PFSK-1 (cell line): Measurements from ENCODE around the gene KLF7.

Experiments used
- FOXP2 ChIP-seq: optimal IDR thresholded peaks from 2 replicates; pipeline ENCODE3; 2011; ENCODE audit warnings: borderline replicate concordance, control low read depth, inconsistent platforms; ENCODE audit not compliant: insufficient read depth; ENCODE audit errors: extremely low read length, extremely low read depth
- POLR2AphosphoS5 ChIP-seq: IDR thresholded peaks from 2 replicates; pipeline ENCODE4 v1.6.1; 2012; ENCODE audit warnings: low read depth, mild to moderate bottlenecking, control low read depth, low read length, moderate library complexity
- SIN3A ChIP-seq: IDR thresholded peaks from 2 replicates; pipeline ENCODE4 v1.6.1; 2012; ENCODE audit warnings: mild to moderate bottlenecking, low read length, moderate library complexity, borderline replicate concordance; ENCODE audit not compliant: insufficient read depth
- TAF1 ChIP-seq: IDR thresholded peaks from 2 replicates; pipeline ENCODE4 v1.6.1; 2012; ENCODE audit warnings: low read length, control low read depth, borderline replicate concordance; ENCODE audit not compliant: insufficient read depth
- TF ChIP-seq, protein P1 (sequence below), 2 experiments: IDR thresholded peaks; 2 replicates each; pipeline versions ENCODE4 v1.6.1 to v1.8.0; 2011 to 2012; ENCODE audit warnings: low read depth in 2 of 2, low read length in 2 of 2, control low read depth in 1 of 2, inconsistent platforms in 1 of 2, mild to moderate bottlenecking in 1 of 2, moderate library complexity in 1 of 2; ENCODE audit not compliant: insufficient read depth in 1 of 2

The KLF7 gene

DNA sequence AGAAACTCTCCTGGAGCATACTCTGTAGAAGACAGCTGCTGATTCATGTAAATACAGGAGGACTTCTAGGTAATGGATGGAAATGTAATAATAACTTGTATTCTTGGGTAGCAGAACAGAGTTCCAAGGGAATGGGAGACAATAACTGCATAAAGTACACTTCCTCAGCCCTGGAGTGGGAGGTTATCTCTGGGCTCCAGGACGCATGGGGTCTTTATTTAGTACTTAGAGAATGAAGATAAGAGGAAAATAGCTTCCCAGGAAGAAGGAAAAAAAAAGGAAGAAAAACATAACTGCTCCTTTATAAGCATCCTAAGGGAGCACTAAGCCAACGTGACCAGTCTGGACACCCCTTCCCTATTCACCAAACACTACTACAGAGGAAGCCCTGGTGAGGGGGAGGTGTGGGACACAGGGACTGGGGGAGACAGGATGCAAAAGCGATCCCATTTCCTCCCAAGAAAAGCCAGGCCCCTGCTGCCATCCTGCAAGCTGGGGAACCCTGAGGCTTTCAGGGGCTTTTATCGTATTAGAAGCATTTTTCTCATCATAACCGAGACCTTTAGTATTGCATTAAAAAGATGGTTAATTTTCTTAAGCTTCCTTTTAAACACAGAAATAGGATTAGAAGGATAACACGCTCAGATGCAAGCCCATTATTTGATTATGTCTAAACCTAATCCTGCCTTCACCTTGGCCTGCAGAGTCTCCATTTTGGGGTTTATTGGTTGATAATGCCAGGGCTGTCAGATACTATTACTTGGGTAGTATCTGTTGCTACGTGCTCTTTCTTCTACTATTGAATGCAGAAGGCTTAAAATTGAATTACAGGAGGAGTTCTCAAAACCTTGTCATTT lies 78.5 kb downstream of the KLF7 start:
- TF ChIP-seq SIN3A (no peak), FOXP2 (no peak), POLR2AphosphoS5 (no peak), TAF1 (no peak)
- TF ChIP-seq, protein P1, sequence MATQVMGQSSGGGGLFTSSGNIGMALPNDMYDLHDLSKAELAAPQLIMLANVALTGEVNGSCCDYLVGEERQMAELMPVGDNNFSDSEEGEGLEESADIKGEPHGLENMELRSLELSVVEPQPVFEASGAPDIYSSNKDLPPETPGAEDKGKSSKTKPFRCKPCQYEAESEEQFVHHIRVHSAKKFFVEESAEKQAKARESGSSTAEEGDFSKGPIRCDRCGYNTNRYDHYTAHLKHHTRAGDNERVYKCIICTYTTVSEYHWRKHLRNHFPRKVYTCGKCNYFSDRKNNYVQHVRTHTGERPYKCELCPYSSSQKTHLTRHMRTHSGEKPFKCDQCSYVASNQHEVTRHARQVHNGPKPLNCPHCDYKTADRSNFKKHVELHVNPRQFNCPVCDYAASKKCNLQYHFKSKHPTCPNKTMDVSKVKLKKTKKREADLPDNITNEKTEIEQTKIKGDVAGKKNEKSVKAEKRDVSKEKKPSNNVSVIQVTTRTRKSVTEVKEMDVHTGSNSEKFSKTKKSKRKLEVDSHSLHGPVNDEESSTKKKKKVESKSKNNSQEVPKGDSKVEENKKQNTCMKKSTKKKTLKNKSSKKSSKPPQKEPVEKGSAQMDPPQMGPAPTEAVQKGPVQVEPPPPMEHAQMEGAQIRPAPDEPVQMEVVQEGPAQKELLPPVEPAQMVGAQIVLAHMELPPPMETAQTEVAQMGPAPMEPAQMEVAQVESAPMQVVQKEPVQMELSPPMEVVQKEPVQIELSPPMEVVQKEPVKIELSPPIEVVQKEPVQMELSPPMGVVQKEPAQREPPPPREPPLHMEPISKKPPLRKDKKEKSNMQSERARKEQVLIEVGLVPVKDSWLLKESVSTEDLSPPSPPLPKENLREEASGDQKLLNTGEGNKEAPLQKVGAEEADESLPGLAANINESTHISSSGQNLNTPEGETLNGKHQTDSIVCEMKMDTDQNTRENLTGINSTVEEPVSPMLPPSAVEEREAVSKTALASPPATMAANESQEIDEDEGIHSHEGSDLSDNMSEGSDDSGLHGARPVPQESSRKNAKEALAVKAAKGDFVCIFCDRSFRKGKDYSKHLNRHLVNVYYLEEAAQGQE (IDR thresholded peaks at IDR 0.05; ENCODE audit: insufficient read depth in 1 of 2, low read depth in 2 of 2, low read length in 2 of 2) = no peak

DNA sequence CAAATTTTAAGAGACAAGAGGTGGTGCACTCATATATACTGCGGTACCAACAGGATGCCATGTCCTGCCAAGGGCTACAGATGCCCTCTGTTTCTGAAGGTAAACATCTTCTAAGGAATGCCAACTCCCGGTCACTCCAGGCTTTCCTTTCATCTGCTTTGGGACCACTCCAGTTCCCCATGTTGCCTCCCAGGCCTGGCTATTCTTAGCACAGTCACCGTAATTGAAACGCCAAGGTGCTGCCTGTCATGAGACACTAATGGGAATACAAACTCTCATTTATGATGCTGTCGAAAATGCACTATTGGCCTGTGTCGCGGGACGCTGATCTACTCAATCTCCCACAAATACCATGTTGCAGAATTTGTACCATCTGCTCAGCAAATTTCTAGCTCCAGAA lies 79.6 kb downstream of the KLF7 start:
- no peak for TF ChIP-seq FOXP2
- TF ChIP-seq POLR2AphosphoS5 = no peak
- TF ChIP-seq, protein P1 (IDR thresholded peaks at IDR 0.05; ENCODE audit: insufficient read depth in 1 of 2, low read depth in 2 of 2, low read length in 2 of 2) = no peak
- no peak for TF ChIP-seq TAF1
- TF ChIP-seq SIN3A = no peak

DNA sequence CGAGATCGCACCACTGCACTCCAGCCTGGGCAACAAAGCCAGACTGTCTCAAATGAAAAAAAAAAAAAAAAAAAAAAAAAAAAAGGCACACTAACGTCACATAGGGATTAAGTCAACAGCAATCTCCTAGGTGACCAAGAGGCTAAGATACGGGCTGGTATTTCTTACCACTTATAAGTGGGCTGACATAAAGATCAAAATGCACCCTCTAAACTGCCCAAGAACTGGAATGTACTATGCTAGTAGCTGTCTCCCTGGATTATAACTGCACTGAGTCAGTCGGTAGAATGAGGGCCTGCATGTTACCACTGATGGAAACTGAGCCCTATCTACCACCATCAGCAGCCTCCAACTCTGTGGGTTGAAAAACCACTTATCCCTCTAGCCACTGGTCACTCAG lies 80.6 kb downstream of the KLF7 start:
- TF ChIP-seq, protein P1 (IDR thresholded peaks at IDR 0.05; ENCODE audit: insufficient read depth in 1 of 2, low read depth in 2 of 2, low read length in 2 of 2) = no peak
- TF ChIP-seq TAF1 (no peak), SIN3A (no peak), POLR2AphosphoS5 (no peak), FOXP2 (no peak)

DNA sequence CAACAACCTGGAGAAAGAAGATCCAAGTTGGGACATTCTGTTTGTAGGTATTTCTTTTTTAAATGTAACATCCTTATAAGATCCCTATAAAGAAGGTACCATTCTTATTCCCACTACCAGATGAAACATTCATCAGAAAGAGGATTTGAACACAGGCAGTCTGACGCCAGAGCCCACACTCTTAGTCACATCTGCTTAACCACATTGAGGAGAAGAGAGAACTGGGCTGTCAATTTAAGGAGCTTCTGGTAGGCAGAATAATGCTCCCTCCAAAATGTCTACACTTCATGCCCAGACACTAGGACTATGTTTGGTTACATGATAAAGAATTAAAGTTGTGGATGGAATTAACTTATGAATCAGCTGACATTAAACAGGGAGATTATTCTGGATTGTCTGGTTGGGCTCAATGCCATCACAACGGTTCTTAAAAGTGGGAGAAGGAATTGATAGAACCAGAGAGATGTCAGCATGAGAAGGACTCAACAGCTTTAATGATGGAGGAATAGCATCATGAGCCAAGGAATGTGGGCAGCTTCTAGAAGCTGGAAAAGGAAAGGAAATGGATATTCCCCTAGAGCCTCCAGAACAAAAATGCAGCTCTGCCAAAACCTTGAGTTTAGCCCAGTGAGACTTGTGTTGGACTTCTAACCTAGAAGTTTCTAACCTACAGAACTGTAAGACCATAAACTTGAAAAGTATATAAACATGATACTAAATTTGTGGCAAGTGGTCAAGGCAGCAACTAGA lies 82.2 kb downstream of the KLF7 start:
- TF ChIP-seq, protein P1 (IDR thresholded peaks at IDR 0.05; ENCODE audit: insufficient read depth in 1 of 2, low read depth in 2 of 2, low read length in 2 of 2) = no peak
- TF ChIP-seq POLR2AphosphoS5 (no peak), FOXP2 (no peak), TAF1 (no peak), SIN3A (no peak)
